Tibial artery (tissue), 4 donors: ENCODE measurements around the gene PTGDS.

Experiments
- DNase-seq, 2 donors: peaks; one replicate each; pipeline ENCODE4 v3.0.0-alpha.2; 2019
- H3K27ac ChIP-seq, 2 donors: fragments of 200-600 bp; sonication (generic) in 1 of 2; 1 replicate in 1 of 2; 2 replicates in 1 of 2; pipeline ENCODE4 v1.5.1; 2018 to 2019; ENCODE audit warnings: mild to moderate bottlenecking in 1 of 2
- H3K27me3 ChIP-seq, 2 donors: fragments of 200-600 bp; sonication (generic) in 1 of 2; one replicate each; pipeline versions ENCODE4 v1.5.1 to v1.6.0; 2016 to 2019
- H3K36me3 ChIP-seq, 3 donors: fragments of 200-600 bp; sonication (generic) in 2 of 3; one replicate each; pipeline ENCODE4 v1.5.1; 2016 to 2019; ENCODE audit warnings: mild to moderate bottlenecking in 2 of 3
- H3K4me1 ChIP-seq, 4 donors: fragments of 200-600 bp; sonication (generic) in 2 of 4; 1 replicate in 3 of 4; 2 replicates in 1 of 4; pipeline ENCODE4 v1.5.1; 2016 to 2019
- H3K4me3 ChIP-seq, 2 donors: fragments of 200-600 bp; sonication (generic) in 1 of 2; 1 replicate in 1 of 2; 2 replicates in 1 of 2; pipeline ENCODE4 v1.5.1; 2018 to 2019; ENCODE audit warnings: mild to moderate bottlenecking in 2 of 2
- H3K9me3 ChIP-seq, 3 donors: fragments of 200-600 bp; sonication (generic) in 1 of 3; one replicate each; pipeline ENCODE4 v1.5.1; 2016 to 2019
- intact Hi-C: fragments of 100-400 bp; cut with DNase I; formaldehyde crosslinking; loops from one replicate; pipeline ENCODE4 v1.15.0; 2023; ENCODE audit warnings: low total_unique reads
- TF ChIP-seq, protein P1 (sequence below), 2 experiments: fragments of 200-600 bp in 1 of 2; fragments of 450-650 bp in 1 of 2; IDR thresholded peaks; one replicate each; pipeline ENCODE4 v1.5.1; 2017 to 2019; ENCODE audit warnings: antibody characterized with exemption in 2 of 2, mild to moderate bottlenecking in 1 of 2, moderate library complexity in 1 of 2

PTGDS gene

DNA sequence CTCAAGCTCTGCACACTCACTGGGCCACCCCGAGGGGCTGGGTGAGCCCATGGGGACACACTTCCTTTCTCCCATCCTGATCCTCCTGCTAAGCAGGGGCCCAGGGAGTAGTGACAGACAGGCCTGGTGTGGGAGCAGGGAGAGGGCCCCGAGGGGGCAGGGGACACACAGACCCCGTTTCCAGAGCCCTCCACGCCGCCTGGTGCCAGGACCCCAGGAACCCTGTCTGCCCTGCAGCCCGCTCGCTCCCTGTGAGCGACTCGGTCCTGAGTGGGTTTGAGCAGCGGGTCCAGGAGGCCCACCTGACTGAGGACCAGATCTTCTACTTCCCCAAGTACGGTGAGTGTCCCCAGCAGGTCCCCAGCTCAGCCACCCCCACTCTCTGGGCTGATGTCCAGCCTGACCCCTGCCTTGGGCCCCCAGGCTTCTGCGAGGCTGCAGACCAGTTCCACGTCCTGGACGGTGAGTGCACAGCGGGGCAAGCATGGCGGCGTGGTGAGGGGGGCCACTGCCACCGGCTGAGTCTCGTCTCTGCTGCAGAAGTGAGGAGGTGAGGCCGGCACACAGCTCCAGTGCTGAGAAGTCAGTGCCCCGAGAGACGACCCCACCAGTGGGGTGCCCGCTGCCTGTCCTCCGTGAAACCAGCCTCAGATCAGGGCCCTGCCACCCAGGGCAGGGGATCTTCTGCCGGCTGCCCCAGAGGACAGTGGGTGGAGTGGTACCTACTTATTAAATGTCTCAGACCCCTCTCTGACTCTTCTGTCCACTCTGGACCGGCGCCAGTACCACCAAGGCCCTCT, 30.9 kb upstream of the PTGDS start:
- TF ChIP-seq, protein P1, sequence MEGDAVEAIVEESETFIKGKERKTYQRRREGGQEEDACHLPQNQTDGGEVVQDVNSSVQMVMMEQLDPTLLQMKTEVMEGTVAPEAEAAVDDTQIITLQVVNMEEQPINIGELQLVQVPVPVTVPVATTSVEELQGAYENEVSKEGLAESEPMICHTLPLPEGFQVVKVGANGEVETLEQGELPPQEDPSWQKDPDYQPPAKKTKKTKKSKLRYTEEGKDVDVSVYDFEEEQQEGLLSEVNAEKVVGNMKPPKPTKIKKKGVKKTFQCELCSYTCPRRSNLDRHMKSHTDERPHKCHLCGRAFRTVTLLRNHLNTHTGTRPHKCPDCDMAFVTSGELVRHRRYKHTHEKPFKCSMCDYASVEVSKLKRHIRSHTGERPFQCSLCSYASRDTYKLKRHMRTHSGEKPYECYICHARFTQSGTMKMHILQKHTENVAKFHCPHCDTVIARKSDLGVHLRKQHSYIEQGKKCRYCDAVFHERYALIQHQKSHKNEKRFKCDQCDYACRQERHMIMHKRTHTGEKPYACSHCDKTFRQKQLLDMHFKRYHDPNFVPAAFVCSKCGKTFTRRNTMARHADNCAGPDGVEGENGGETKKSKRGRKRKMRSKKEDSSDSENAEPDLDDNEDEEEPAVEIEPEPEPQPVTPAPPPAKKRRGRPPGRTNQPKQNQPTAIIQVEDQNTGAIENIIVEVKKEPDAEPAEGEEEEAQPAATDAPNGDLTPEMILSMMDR (IDR thresholded peaks at IDR 0.05): no peak
- intact Hi-C loops: no loop called here
- Histone ChIP-seq H3K9me3 (no peaks in the 10 kb centered on the region), H3K27me3 (no peaks in the 10 kb centered on the region), H3K27ac (peak overlapping the region in 1 of 2 donors; percentile 22), H3K4me3 (no peak overlapping the region), H3K4me1 (peaks cover 0 to 60% (median 44%) of the 10 kb centered on the region in 4 donors), H3K36me3 (peaks cover 18 to 24% (median 19%) of the 10 kb centered on the region in 3 donors)
- DNase-seq: no peak

GRCh38 chr9:136947028-136947891, 30.0 kb upstream of the PTGDS start:
- H3K4me3 ChIP-seq: no peak overlapping the region

GRCh38 chr9:136947955-136948510, 29.3 kb upstream of the PTGDS start:
- Histone ChIP-seq H3K27ac (no peak overlapping the region), H3K9me3 (no peaks in the 10 kb centered on the region), H3K4me3 (no peak overlapping the region), H3K27me3 (no peaks in the 10 kb centered on the region), H3K4me1 (peaks cover 0 to 47% (median 36%) of the 10 kb centered on the region in 4 donors), H3K36me3 (peaks cover 2 to 8% (median 3%) of the 10 kb centered on the region in 3 donors)
- no peak for DNase-seq
- TF ChIP-seq, protein P1 (IDR thresholded peaks at IDR 0.05): peak; percentile 30 to 32
- intact Hi-C loops: no loop called here

More at GRCh38 chr9:136947028-136947891, 30.0 kb upstream of the PTGDS start:
- H3K36me3 ChIP-seq: peaks cover 10 to 16% (median 10%) of the 10 kb centered on the region in 3 donors
- no peak for DNase-seq
- peak overlapping the region in 1 of 2 donors; percentile 22 for H3K27ac ChIP-seq
- TF ChIP-seq, protein P1 (IDR thresholded peaks at IDR 0.05): no peak
- H3K4me1 ChIP-seq: peaks cover 0 to 55% (median 44%) of the 10 kb centered on the region in 4 donors
- intact Hi-C loops: no loop called here
- no peaks in the 10 kb centered on the region for H3K9me3 ChIP-seq
- no peaks in the 10 kb centered on the region for H3K27me3 ChIP-seq

GRCh38 chr9:136949239-136949816, 28.0 kb upstream of the PTGDS start:
- DNase-seq: no peak

More at GRCh38 chr9:136949239-136949816, 28.0 kb upstream of the PTGDS start:
- Histone ChIP-seq H3K27ac (peak overlapping the region; percentile 86 to 89), H3K36me3 (no peaks in the 10 kb centered on the region), H3K4me1 (peaks cover 0 to 39% (median 29%) of the 10 kb centered on the region in 4 donors), H3K9me3 (no peaks in the 10 kb centered on the region), H3K27me3 (no peaks in the 10 kb centered on the region), H3K4me3 (peak overlapping the region; percentile 61 to 93)
- TF ChIP-seq, protein P1 (IDR thresholded peaks at IDR 0.05): no peak
- intact Hi-C loops: no loop called here
